ENCODE data around the gene TP53I3. TPM values are rescaled to one million over a fixed set of nuclear protein-coding genes. Genes with fewer than 3 reads are reported as not detected.
"Not testable (repeated sequence)": the region's sequence is repeated elsewhere in the genome, so short reads cannot be mapped to it uniquely, and the experiment has no call there.

The TP53I3 gene
- total RNA-seq, 1 experiment from 2014 or later = 185 TPM

DNA sequence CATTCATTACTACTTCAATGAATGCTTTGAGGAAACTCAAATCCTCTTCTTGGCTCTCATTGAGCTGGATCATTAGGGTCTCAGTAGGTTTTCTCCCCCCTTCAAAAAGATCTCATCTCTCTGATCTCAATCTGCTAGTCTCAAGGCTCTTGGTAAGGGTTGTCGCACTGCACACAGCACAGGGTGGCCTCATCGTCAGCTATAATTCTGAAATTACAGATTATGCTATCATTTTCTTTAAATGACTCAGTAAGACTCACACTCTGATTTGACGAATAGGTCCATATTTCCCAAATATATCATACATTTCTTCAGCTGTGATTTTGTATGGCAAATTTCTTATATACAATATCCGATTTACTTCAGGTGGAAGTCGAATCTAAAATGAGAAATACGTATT, 10.8 kb downstream of the TP53I3 start:
- in situ Hi-C loops (cut with HindIII; ENCODE audit: low pct_unique_long_range_greater_than_20kb, low sequenced_read_pairs) = no loop called here
- DNase-seq (ENCODE audit: low read depth) = no peak

DNA sequence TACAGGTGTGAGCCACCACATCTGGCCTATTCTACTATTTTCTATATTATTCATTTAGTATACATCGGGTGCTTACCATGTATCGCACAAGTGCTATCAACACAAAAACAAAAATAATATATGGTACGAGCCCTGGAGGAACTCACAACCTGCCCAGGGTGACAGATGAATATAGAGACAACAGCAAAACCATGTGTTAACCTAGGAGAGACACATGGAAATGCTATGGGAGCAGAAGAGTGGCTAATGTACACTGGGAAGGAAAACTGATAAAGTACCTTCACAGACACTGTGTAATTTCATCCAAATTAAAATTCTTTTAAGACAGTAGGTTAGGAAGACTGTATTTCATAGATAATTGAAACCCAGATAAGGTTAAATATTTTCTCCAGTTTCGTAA, 12.4 kb downstream of the TP53I3 start:
- DNase-seq (ENCODE audit: low read depth) = no peak
- in situ Hi-C loops (cut with HindIII; ENCODE audit: low pct_unique_long_range_greater_than_20kb, low sequenced_read_pairs) = no loop called here

DNA sequence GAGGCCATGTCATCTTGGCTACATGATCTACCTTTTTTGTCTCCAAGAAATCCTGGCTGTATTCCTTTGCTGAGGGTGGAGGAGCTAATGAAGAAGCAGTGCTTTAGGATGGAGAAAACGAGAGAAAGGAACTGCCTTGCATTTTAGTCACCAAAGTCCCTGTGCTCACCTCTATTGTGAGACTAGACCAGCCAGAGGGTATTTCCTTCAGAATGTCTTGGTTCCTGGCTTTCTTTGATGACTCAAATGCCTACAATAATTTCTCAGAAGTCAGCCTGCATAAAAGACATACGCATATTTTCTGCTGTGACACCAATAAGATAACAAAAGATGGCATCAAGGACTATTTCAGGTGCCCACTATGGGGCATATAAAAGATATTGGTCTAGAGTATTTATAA, 19.3 kb downstream of the TP53I3 start:
- DNase-seq (ENCODE audit: low read depth) = no peak
- in situ Hi-C loops (cut with HindIII; ENCODE audit: low pct_unique_long_range_greater_than_20kb, low sequenced_read_pairs) = no loop called here

DNA sequence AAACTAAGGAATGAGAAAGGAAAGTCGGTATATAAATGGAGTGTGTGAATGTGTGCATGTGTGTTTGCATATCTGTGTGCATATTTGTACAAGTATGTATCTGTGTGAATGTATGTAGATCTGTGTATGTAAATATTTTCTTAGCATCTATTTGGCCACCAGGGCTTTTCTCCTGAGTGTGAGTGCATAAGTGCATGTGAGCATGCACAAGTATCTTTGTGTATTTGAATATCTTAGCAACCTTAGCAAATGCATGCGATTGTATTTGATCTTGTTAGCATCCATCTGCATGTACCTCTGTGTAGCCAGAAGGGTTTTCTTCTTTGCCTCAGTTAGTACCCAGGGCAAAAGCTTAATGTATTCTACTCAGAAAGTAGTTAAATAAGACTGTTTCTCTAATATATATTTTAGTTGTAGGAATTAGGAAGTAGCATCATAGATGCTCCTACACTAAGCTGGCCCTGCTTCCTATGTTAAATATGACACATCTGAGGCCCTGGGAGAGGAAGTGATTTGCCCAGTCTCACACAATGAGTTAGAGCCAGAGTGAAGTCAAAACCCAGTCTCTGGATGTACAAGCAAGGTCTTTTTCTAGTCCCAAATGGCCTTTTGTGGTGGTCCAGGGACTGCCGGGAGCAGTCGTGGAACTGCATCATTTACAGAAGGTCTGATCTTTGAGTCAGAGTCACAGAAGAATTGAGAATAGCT, 25.9 kb downstream of the TP53I3 start:
- in situ Hi-C loops (cut with HindIII; ENCODE audit: low pct_unique_long_range_greater_than_20kb, low sequenced_read_pairs) = loop anchor here (5.0 kb wide), 1 partner anchor 131 kb away; the partner anchor contains the start of gene ATAD2B
- DNase-seq (ENCODE audit: low read depth) = no peak

DNA sequence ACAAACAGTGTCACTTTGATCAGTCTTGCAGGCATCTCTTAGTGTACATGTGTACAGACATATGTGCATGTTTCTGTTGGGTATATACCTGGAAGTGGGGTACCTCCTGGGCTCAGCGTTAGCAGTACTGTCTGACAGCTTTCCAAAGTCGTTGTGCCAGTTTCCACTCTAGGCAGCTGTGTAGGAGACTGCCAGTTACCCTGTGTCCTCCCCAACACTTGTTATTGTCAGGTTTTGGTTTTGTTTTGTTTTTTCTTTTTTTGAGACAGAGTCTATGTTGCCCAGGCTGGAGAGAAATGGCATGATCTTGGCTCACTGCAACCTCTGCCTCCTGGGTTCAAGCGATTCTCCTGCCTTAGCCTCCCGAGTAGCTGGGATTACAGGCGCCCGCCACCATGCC, 28.9 kb downstream of the TP53I3 start:
- in situ Hi-C loops (cut with HindIII; ENCODE audit: low pct_unique_long_range_greater_than_20kb, low sequenced_read_pairs) = loop anchor here (5.0 kb wide), 1 partner anchor 128 kb away; the partner anchor contains the start of gene ATAD2B
- DNase-seq (ENCODE audit: low read depth) = no peak

DNA sequence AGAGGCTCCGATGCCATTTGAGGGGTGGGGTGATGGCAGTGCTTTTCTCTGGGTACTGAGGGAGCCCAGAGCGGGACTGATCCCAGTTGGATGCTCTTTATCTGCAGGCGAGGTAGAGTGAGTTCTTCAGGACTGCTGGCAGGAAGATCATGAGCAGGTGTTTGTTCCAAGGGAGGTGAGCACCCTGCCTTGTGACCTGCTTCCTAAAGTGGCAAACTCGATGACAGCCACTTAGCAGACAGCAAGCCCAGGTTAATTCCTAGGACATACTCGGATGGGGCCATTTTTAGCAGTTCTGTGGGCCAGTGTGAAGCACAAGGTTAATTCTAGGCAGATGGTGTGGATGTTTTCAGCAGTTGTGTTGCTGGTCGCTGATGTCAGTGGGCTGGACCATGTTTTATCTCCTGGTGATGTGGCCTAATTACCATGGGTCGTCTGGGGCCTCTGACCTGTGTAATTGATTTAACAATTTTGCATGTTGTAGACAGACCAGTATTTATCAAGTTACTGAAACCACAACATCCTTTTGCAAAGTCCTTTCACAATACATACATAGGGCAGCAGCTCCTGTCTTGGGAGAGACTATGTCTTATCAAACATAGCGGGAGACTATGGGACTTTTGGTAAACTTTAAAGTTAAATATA, 30.1 kb downstream of the TP53I3 start:
- in situ Hi-C loops (cut with HindIII; ENCODE audit: low pct_unique_long_range_greater_than_20kb, low sequenced_read_pairs) = loop anchor here (5.0 kb wide), 1 partner anchor 127 kb away; the partner anchor contains the start of gene ATAD2B
- no peak for DNase-seq (ENCODE audit: low read depth)

DNA sequence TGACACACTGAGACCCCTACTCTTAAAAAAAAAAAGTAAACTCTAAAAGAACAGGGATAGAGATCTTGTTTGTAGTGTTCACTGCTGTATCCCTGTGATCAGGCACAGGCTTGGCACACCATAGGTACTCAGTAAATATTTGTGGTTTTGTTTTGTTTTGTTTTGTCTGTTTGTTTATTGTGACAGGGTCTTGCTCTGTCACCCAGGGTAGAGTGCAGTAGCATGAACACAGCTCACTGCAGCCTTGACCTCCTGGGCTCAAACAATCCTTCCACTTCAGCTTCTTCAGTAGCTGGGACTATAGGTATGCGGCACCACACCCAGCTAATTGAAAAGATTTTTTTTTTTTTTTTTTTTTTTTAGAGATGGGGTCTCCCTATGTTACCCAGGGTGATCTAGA, 31.7 kb downstream of the TP53I3 start:
- DNase-seq (ENCODE audit: low read depth) = no peak
- in situ Hi-C loops (cut with HindIII; ENCODE audit: low pct_unique_long_range_greater_than_20kb, low sequenced_read_pairs) = no loop called here

DNA sequence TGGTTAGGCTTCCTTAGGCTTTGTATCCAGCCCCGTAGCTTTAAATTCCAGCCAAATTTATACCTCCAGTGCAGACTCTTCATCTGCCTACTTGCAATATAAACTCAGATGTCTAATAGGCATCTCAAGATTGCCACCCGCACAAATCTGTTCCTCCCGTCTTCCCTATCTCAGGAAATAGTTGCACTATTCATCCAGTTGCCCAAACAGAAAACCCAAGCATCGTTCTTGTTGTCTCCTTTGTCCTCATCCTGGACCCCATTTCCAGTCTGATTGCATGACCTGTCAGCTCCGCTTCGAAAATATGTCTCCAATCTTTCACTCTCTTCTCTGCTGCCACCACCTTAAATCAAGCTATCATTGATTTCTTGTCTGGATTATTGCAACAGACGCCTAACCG, 32.8 kb downstream of the TP53I3 start:
- in situ Hi-C loops (cut with HindIII; ENCODE audit: low pct_unique_long_range_greater_than_20kb, low sequenced_read_pairs) = no loop called here
- DNase-seq (ENCODE audit: low read depth) = no peak

DNA sequence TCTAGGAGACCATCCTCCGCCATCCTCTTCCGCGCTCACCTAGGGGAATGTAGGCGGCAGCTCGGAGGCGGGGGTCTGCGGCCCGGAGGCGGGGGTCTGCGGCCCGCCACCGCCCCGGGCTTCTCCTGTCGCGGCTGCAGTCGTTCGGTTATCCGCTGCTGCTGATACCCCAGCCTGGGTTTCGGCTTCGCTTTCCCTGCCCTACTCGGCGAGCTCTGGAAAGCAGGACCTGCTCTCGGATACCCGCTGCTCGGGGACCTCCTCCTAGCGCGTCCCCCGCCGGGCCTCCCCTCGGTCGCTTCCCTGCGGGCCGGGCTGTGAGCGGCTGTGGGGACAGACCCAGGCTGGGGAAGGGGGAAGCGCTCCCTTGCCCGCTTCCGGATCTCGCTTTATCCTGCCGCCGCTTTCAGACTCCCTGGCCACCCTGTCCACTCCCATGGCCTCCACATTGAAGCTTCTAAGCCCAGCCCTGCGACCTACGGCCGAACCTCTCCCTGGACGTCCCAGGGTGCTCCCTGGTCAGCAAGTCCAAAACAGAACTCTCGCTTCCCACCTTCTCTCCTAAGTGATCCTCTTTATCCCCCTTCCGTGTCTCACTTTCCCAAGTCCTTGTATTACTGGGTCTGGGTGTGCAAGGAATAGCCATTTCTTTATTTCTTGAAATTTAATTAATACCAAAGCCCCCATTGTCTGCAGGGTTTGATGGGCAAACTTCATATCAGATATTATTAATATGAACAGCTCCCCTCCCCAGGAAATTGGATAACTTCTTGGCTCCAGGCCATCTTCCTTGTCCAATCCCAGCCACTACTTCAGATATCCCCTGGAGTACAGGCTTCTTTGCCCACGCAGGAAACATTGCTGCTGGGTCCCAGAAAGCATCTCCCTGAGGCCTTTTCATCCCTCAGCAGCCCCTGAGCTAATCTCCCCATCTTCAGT, 34.3 kb downstream of the TP53I3 start:
- in situ Hi-C loops (cut with HindIII; ENCODE audit: low pct_unique_long_range_greater_than_20kb, low sequenced_read_pairs) = no loop called here
- DNase-seq (ENCODE audit: low read depth) = no peak

DNA sequence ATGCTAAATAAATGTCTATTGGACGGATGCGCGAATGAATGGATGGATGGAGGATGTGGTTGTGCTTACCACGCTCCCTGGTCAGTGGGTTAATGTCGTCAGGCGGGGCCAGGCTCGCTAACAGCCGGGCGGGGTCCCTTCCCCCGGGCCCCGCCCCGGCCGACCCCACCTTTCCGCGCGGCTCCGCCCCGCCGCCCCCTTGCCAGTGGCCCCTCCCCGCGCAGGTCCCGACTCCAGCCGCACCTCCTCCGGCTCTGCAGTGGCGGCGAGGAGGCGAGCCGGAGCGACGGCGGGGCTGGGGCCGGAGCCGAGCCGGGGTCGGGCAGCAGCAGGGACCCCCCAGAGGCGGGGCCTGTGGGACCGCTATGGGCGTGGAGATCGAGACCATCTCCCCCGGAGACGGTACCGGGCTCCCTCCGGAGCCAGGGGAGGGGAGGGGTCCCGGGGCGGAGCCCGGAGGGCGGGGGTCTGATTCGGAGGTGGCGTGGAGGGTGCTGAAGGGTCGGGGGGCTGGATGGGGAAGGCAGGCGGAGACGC, 35.1 kb downstream of the TP53I3 start, which contains the start of gene FKBP1B:
Gene FKBP1B (plus strand): TSS at position 257 of the 537 bp plus-strand sequence. CDS start 109 bp downstream, at position 366.
- in situ Hi-C loops (cut with HindIII; ENCODE audit: low pct_unique_long_range_greater_than_20kb, low sequenced_read_pairs) = no loop called here
- DNase-seq (ENCODE audit: low read depth) = peak; percentile 49

DNA sequence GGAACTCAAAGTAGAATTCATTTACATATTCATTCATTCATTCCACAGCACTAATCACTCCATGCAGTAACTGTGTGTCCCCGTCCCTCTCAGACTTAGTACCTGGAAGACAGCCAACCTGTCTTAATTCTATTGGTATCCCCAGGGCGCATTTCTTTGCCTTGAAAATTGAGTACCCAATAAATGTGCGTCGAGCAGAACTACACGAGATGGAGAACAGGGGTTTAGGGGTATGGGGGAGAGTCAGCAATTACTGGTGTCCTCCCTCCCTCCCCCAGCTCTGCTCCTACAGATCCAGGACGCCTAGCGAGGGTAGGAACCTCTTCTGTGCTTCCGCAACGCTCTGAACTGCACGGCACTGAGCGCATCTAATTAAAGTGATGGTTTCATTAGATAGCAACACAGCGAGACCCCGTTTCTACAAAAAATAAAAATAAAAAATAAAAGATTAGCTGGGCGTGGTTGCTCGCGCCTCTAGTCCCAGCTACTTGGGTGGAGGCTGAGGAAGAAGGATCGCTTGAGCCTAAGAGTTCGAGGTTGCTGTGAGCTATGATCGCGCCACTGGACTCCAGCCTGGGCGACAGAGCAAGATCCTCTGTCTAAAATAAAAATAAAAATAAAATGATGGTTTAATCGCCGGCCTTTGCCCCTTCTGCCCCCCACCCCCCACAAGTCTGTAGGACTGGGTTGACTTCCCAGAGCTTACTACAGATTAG, 35.7 kb downstream of the TP53I3 start:
- DNase-seq (ENCODE audit: low read depth) = no peak
- in situ Hi-C loops (cut with HindIII; ENCODE audit: low pct_unique_long_range_greater_than_20kb, low sequenced_read_pairs) = no loop called here

DNA sequence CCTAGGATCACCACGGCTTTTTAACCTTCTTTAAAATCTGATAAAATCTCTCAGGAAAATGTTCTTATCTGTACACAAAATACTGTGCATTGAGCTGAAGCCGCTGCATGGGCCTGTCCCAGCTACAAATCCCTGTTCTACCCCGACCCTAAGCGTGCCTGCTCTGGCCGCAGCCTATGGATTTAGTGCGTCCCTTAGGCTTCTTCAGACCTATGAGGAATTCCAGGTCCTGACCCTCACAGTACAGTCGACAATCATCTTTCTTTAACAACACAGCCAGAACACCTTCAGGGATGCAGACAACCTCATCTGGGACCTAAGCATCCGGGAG, 37.0 kb downstream of the TP53I3 start:
- no peak for DNase-seq (ENCODE audit: low read depth)
- in situ Hi-C loops (cut with HindIII; ENCODE audit: low pct_unique_long_range_greater_than_20kb, low sequenced_read_pairs) = no loop called here

DNA sequence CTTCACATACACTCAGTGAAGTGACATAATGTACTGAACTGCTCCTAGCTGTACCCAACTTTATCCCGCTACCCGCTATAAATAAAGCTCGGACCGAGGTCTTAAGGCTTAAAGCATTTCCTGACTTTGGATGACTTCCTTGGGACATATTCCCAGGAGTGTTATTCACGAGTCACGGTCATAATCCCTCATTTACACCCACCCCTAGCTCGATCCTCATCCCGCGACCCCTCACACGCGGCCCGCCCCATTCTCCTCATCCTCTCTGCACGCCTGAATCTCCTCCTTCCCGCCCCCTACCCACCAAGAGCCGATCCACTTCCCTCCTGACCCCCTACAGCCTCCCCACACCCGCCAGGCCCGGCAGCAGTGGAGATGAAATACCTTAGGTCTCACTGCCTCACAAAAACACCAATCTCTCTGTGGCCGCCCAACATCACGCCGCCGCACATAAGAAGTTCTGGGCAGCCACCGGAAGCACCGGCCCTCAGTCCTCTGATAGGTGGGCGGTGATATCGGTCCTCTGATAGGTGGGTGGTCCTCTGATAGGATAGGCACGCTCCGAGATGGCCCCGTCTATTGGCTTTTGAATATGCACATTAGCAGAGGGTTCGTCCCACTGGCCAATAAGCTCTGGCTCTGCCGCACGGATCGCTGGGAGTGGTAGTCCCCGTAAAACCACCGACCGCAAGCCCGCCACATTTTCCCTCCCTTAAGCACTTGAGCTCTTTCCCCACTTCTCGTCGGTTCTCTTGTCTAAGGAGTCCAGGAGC, 37.5 kb downstream of the TP53I3 start, which contains the start of gene WDCP:
Gene WDCP (minus strand): TSS at position 462 of the 773 bp plus-strand sequence. CDS start 7,897 bp downstream, outside the sequence.
- peak; percentile 97 for DNase-seq (ENCODE audit: low read depth)
- in situ Hi-C loops (cut with HindIII; ENCODE audit: low pct_unique_long_range_greater_than_20kb, low sequenced_read_pairs) = no loop called here

DNA sequence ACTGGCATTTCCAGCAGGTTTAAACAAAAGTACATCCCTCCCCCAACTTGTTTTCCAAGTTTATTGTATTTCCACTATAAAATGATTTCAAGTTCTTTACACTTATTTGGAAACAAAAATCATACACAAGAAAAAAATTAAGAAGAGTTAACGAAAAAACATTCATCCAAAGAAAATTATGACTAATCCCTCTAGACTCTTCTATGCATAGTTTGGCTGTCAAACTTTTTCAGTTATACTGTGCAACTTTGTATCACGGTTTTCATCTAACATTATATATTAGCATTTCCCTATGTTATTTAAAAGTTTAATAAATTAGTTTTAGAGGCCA, 38.1 kb downstream of the TP53I3 start:
- in situ Hi-C loops (cut with HindIII; ENCODE audit: low pct_unique_long_range_greater_than_20kb, low sequenced_read_pairs) = no loop called here

DNA sequence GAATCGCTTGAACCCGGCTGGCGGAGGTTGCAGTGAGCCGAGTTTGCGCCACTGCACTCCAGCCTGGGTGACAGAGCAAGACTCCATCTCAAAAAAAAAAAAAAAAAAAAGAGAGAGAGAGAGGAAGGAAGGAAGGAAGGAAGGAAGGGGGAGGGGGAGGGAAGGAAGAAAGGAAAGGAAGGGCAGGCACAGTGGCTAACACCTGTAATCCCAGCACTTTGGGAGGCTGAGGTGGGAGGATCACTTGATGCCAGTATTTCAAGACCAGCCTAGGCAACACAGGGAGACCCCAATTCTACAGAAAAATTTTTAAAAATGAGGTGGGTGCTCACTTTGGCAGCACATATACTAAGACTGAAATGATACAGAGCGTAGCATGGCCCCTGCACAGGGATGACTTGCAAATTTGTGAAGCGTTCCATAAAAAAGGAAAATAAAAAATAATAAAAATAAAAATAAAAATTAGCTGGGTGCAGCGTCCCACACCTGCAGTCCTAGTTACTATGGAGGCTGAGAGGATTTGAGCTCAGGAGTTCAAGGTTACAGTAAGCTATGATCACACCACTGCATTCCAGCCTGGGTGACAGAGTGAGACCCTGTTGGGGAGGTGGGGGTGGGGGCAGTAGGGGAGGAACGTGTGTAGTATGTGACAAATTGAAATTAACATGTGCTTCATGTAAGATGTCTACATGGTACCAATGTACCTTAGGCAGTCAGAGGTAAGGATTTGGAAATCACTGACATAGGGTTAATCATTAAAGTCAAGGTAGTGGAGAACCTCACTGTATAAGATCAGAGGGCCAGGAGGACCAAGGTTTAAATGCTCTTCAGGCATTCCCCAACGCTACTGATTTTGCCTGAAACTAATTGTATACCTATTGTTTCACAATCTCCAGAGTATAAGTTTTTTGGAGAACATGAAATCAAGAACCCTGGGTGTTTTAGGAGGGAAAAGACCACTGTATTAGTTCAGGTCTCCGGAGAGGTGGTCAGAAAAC, 38.8 kb downstream of the TP53I3 start:
- no peak for DNase-seq (ENCODE audit: low read depth)
- in situ Hi-C loops (cut with HindIII; ENCODE audit: low pct_unique_long_range_greater_than_20kb, low sequenced_read_pairs) = no loop called here

More for the DNA sequence above, 38.1 kb downstream of the TP53I3 start:
- no peak for DNase-seq (ENCODE audit: low read depth)

DNA sequence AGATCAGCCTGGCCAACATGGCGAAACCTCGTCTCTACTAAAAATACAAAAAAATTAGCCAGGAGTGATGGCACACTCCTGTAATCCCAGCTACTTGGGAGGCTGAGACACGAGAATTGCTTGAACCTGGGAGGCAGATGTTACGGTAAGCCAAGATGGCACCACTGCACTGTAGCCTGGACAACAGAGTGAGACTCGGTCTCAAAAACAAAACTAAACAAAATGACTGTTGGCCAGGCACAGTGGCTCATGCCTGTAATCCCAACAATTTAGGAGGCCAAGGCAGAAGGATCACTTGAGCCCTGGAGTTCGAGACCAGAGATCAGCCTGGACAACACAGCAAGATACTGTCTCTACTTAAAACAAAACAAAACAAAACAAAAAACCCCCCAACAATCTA, 41.5 kb downstream of the TP53I3 start:
- DNase-seq (ENCODE audit: low read depth); in situ Hi-C loops (cut with HindIII; ENCODE audit: low pct_unique_long_range_greater_than_20kb, low sequenced_read_pairs): not testable (repeated sequence)

All from Caki2 (cell line).